ENCODE measurements around the gene C18orf63.

DNA sequence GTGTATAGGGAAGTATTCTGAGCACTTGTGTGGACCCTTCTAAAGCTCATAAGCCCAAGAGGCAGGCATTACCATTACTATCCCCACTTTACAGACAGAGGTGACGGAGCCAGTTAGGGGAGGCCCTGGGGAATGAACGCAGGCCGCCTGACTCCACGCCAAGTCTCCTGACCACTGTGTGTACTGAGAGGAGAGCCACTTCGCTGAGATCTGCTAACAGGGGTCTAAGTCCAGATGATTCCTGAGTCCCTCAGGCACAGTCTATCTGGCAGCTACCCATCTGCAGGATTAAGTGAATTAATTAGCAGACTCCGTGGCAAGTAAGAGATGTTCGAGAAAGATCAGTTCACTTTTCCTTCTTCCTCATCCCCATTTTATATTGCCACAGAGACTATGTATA is 37.6 kb upstream of the C18orf63 start:
- TF ChIP-seq, protein P1, sequence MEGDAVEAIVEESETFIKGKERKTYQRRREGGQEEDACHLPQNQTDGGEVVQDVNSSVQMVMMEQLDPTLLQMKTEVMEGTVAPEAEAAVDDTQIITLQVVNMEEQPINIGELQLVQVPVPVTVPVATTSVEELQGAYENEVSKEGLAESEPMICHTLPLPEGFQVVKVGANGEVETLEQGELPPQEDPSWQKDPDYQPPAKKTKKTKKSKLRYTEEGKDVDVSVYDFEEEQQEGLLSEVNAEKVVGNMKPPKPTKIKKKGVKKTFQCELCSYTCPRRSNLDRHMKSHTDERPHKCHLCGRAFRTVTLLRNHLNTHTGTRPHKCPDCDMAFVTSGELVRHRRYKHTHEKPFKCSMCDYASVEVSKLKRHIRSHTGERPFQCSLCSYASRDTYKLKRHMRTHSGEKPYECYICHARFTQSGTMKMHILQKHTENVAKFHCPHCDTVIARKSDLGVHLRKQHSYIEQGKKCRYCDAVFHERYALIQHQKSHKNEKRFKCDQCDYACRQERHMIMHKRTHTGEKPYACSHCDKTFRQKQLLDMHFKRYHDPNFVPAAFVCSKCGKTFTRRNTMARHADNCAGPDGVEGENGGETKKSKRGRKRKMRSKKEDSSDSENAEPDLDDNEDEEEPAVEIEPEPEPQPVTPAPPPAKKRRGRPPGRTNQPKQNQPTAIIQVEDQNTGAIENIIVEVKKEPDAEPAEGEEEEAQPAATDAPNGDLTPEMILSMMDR (IDR thresholded peaks at IDR 0.05), result no peak
- TF ChIP-seq POLR2A (IDR thresholded peaks at IDR 0.05), result no peak
- no peak for TF ChIP-seq POLR2AphosphoS5 (IDR thresholded peaks at IDR 0.05)
